Upper lobe of right lung (tissue), 1 donor: Measurements from ENCODE around the gene TINAGL1. TPM values are rescaled to one million over a fixed set of nuclear protein-coding genes. Genes with fewer than 3 reads are reported as not detected.

Experiments
- ATAC-seq: fragments of 200-7000 bp; cut with Tn5 transposase; one replicate; pipeline ENCODE4 v1.9.1; 2020; ENCODE audit warnings: mild to moderate bottlenecking, moderate library complexity
- DNase-seq: peaks from one replicate; pipeline ENCODE4 v3.0.0-alpha.2; 2020
- H3K27ac ChIP-seq: fragments of 200-600 bp; one replicate; pipeline ENCODE4 v1.8.0; 2022
- H3K27me3 ChIP-seq: fragments of 200-600 bp; one replicate; pipeline ENCODE4 v1.8.0; 2022; ENCODE audit warnings: mild to moderate bottlenecking
- H3K36me3 ChIP-seq: fragments of 200-600 bp; one replicate; pipeline ENCODE4 v1.8.0; 2022
- H3K4me1 ChIP-seq: fragments of 200-600 bp; one replicate; pipeline ENCODE4 v1.8.0; 2022
- H3K4me3 ChIP-seq: fragments of 200-600 bp; one replicate; pipeline ENCODE4 v1.8.0; 2022; ENCODE audit warnings: mild to moderate bottlenecking
- H3K9me3 ChIP-seq: fragments of 200-600 bp; one replicate; pipeline ENCODE4 v1.8.0; 2022
- intact Hi-C: fragments of 100-400 bp; cut with DNase I; formaldehyde crosslinking; loops from one replicate; pipeline ENCODE4 v1.11.0; 2022
- total RNA-seq: library from RNA; stranded (reverse); fragmentation: NEBNext Ultra II Directional; extraction: Animal tissue kit (Norgen Biotek cat#: 25700); gene quantifications from one replicate; pipeline ENCODE4 v1.2.1, GENCODE V29; 2021
- TF ChIP-seq, protein P1 (sequence below): fragments of 200-600 bp; IDR thresholded peaks from one replicate; pipeline ENCODE4 v1.8.0; 2022; ENCODE audit warnings: antibody characterized with exemption
- donor health status: DM: no; HTN: yes; CAD: no; lungs with severe emphysema.

The TINAGL1 gene
- total RNA-seq, 1 donor from 2014 or later = 154 TPM

DNA sequence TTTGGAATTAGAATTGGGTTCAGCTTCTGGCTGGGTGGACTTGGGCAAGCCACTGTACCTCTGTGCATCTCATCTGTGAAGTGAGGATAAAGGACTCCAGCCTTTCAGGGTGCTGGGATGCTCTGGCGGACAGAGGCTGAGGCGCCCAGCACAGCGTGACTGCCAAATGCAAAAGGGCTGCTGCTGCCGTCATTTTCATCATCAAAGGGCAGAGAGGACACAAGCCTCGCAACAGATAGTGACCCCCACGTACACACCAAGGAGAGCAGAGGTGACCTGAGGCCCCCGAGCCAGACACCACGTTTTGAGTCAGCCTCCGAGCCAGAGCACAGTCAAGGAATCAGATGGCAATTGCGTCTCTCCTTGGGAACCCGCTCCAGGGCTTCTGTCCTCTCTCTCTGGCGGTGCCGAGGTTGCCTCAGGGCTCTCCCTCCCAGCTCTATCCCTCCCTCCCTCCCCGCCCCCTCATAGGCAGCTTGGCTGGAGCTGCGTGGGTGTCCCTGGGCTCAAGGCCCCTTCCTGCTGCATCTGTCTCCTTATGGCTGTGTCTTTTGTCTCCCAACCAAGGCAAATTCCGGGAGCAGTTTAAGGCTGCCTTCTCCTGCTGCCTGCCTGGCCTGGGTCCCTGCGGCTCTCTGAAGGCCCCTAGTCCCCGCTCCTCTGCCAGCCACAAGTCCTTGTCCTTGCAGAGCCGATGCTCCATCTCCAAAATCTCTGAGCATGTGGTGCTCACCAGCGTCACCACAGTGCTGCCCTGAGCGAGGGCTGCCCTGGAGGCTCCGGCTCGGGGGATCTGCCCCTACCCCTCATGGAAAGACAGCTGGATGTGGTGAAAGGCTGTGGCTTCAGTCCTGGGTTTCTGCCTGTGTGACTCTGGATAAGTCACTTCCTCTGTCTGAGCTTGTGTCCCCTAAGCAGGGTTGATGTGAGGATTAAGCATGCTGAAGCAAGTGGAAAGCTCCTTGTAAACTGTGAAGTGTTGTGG, 50.2 kb downstream of the TINAGL1 start:
- H3K36me3 ChIP-seq = peaks cover 35% of the 10 kb centered on the region
- H3K9me3 ChIP-seq = no peaks in the 10 kb centered on the region
- intact Hi-C loops = no loop called here
- TF ChIP-seq, protein P1, sequence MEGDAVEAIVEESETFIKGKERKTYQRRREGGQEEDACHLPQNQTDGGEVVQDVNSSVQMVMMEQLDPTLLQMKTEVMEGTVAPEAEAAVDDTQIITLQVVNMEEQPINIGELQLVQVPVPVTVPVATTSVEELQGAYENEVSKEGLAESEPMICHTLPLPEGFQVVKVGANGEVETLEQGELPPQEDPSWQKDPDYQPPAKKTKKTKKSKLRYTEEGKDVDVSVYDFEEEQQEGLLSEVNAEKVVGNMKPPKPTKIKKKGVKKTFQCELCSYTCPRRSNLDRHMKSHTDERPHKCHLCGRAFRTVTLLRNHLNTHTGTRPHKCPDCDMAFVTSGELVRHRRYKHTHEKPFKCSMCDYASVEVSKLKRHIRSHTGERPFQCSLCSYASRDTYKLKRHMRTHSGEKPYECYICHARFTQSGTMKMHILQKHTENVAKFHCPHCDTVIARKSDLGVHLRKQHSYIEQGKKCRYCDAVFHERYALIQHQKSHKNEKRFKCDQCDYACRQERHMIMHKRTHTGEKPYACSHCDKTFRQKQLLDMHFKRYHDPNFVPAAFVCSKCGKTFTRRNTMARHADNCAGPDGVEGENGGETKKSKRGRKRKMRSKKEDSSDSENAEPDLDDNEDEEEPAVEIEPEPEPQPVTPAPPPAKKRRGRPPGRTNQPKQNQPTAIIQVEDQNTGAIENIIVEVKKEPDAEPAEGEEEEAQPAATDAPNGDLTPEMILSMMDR = no peak
- H3K4me1 ChIP-seq = peaks cover 40% of the 10 kb centered on the region
- DNase-seq = no peak
- H3K4me3 ChIP-seq = no peak overlapping the region
- peak overlapping the region; percentile 77 for H3K27ac ChIP-seq
- H3K27me3 ChIP-seq = no peaks in the 10 kb centered on the region
- ATAC-seq = no peak

DNA sequence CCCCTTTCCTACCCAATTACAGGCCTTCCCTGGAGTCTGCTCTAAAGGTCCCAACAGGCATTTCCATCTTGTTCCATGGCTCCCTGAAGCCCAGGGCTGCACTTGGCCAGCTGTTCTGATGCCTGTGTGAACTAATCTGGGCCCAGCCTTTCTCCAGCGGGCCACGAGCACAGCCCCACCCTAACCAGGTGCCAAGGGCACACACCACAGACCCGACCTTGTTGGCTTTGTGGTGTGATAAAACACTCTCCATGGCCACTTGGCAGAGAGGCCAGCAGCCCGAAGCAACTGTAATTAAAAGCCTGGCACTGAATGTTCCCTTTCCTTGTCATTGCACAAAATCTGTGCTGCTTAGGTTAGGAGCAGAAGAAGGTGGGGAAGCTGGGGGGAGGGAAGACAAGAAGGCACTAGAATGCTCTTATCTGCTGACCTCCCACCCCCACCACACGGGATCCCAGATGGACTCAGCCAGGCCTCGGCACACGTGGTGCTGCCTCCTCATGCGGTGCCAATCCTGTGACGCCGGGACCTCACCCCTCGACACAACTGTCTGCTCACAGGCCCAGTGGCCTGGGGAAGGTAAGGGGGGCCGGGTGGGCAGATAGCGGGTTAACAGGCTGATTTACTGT, 51.1 kb downstream of the TINAGL1 start:
- Histone ChIP-seq H3K36me3 (peaks cover 43% of the 10 kb centered on the region), H3K27ac (peak overlapping the region; percentile 77), H3K9me3 (no peaks in the 10 kb centered on the region), H3K27me3 (no peaks in the 10 kb centered on the region), H3K4me3 (no peak overlapping the region), H3K4me1 (peaks cover 40% of the 10 kb centered on the region)
- peak; percentile 80 for ATAC-seq
- intact Hi-C loops = no loop called here
- TF ChIP-seq, protein P1 = no peak
- peak; percentile 89 for DNase-seq

DNA sequence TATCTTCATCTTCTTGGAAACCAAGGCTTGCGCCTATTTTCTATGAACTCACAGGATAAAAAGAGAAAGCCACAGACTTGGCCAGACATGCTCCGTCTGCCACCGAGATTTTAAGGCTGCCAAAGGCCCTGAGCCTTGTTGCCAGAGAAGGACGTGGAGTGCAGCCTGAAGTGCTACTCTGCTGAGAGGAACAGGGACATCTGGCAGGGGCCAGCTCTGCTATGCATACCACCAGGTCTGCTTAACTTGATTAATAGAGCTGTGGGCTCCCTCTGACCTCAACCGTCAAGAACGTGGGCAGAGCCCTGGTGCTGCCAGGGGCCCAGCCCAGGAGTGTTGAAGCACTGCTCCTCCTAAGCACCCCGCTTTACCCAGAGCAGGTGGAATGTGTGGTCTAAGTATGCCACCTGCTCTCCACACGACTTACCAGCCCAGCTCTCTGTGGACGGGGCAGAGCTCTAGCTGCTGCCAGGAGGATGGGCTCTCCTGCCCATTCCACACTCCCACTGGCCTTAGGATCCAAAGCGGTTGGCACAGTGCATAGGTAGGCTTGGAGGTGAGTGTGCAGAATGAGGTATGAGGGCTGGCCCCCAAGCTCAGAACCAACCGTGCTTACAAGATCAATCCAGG, 51.7 kb downstream of the TINAGL1 start:
- no peak overlapping the region for H3K4me3 ChIP-seq
- peak; percentile 89 for DNase-seq
- ATAC-seq = peak; percentile 86
- H3K9me3 ChIP-seq = no peaks in the 10 kb centered on the region
- peaks cover 40% of the 10 kb centered on the region for H3K4me1 ChIP-seq
- peaks cover 49% of the 10 kb centered on the region for H3K36me3 ChIP-seq
- TF ChIP-seq, protein P1 = no peak
- intact Hi-C loops = no loop called here
- H3K27me3 ChIP-seq = no peaks in the 10 kb centered on the region
- H3K27ac ChIP-seq = peak overlapping the region; percentile 77

DNA sequence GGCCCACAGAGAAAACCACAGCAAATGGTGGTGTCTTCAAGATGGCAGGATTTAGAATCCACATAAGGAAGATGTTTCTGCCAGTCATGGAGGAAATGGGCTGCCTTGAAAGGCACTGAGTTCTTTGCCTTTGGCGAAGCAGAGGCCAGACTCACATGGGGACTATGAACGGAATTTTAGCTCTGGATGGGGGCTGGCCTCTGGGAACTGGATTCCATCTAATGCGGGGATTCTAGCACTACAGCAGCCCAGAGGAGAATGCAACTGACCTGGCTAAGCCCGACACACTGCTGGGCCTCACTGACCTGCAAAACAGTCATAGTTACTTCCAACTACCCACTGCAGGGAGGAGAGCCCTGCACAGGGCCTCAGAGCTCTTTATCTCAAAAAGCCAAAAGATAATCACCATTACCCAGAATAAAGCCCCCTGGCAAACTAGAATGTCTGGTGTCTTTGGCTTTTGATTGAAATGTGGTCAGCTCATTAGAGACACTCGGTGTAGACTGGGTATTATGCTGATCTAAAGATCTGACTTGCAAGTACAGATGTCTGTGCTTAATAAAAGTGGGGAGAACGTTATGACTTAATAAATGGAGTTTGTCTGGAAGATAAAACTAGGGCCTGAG, 52.7 kb downstream of the TINAGL1 start:
- ATAC-seq = no peak
- Histone ChIP-seq H3K36me3 (peaks cover 54% of the 10 kb centered on the region), H3K9me3 (no peaks in the 10 kb centered on the region), H3K4me1 (peaks cover 40% of the 10 kb centered on the region), H3K27me3 (no peaks in the 10 kb centered on the region), H3K4me3 (no peak overlapping the region), H3K27ac (peak overlapping the region; percentile 77)
- TF ChIP-seq, protein P1 = no peak
- intact Hi-C loops = no loop called here
- DNase-seq = no peak

DNA sequence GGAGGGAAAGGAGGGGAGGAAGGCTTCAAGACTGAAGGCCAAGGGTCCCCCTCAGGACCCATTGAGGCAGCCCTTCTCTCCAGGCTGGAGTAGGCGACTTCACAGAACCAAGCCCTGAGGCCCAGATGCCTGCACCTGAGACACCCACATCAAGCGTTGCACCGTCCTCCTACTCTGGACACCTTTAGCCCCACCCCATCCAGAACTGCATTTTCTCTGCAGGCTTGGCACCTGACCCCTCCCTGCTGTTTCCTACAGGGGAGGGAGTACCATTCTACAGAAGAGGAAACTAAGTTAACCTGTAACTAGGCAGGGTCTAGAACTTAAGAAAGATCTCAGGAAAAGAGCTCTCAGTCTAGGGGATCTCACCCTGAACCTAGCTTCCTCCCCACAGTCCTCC, 56.3 kb downstream of the TINAGL1 start:
- Histone ChIP-seq H3K4me3 (no peak overlapping the region), H3K27me3 (no peaks in the 10 kb centered on the region), H3K9me3 (no peaks in the 10 kb centered on the region), H3K36me3 (peaks cover 71% of the 10 kb centered on the region), H3K4me1 (peaks cover 29% of the 10 kb centered on the region), H3K27ac (no peak overlapping the region)
- TF ChIP-seq, protein P1 = no peak
- intact Hi-C loops = no loop called here
- ATAC-seq = no peak
- DNase-seq = no peak
